Stimulated activated CD8-positive, alpha-beta memory T cell treated with anti-CD3 and anti-CD28 coated beads, Interleukin-7, amount 100 ng/mL, for 4 hours (primary cell): Measurements from ENCODE around the gene DNAH3.
"Not testable (repeated sequence)": the region's sequence is repeated elsewhere in the genome, so short reads cannot be mapped to it uniquely, and the experiment has no call there.

ENCODE experiments used
- DNase-seq, 2 donors: peaks; one replicate each; pipeline ENCODE4 v3.0.0-alpha.2; 2020; ENCODE audit warnings: low read depth in 2 of 2

The DNAH3 gene

DNA sequence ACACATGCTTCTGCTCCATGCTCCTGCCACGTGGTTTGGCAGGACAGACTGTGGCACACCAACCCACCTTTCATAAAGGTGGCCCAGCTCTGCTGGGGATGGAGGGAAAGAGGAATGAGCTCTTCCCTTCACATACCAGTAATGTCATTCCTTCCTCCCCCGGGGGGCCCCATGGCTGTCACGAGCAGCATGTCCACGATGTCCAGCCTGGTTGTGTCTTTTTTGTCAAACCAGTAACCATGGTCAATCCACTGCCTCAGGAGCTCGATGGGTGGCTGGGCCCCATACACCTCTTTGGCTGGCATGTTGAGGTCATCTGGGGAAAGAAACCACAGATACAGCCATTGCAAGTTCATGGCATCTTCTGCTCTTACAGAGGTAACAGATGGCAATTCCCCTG, 153.5 kb downstream of the DNAH3 start:
- no peak for DNase-seq

DNA sequence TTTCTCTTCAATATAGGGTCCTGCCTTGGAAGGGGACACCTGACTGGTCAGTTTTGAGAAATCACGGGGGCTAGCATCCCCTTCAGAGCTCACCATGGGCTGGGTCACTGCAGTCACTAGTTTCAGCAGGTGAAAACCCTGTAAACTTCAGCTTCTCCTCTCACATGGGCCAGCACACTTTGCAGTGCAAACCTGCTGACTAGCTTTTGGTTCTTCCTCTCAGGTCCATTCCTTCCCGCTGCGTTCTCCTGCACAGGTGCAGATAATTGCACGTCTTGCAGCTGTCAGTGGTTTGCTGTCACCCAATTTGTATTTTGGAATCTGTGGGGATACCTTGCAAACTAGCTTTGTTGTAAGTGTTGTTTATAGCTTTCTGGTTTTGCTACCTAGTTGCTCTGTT, 154.9 kb downstream of the DNAH3 start:
- no peak for DNase-seq

DNA sequence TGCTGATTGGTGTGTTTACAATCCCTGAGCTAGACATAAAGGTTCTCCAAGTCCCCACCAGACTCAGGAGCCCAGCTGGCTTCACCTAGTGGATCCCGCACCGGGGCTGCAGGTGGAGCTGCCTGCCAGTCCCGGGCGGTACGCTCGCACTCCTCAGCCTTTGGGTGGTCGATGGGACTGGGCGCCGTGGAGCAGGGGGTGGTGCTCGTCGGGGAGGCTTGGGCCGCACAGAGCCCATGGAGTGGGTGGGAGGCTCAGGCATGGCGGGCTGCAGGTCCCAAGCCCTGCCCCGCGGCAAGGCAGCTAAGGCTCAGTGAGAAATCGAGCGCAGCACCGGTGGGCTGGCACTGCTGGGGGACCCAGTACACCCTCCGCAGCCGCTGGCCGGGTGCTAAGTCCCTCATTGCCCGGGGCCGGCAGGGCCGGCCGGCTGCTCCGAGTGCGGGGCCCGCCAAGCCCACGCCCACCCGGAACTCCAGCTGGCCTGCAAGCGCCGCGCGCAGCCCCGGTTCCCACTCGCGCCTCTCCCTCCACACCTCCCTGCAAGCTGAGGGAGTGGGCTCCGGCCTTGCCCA, 161.1 kb downstream of the DNAH3 start:
- not testable (repeated sequence) for DNase-seq

DNA sequence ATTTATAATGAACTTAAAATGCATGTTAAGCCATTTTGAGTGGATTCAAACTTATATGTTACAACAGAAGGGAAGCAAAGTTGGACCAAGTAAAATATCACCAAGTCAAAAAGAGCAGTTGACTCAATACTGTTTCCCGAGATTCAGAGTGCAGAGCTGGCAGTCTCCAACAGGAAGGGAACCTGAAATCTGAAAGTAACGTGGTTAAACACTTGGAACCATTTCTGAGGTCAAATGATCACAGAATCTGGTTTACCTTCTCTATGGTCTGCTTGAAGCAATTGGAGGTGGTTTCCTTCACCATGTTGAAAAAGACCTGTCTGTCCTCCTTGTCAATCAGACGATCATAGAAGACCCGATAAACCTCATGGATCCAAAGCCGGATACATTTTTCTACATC, 163.6 kb downstream of the DNAH3 start:
- DNase-seq, result no peak

DNA sequence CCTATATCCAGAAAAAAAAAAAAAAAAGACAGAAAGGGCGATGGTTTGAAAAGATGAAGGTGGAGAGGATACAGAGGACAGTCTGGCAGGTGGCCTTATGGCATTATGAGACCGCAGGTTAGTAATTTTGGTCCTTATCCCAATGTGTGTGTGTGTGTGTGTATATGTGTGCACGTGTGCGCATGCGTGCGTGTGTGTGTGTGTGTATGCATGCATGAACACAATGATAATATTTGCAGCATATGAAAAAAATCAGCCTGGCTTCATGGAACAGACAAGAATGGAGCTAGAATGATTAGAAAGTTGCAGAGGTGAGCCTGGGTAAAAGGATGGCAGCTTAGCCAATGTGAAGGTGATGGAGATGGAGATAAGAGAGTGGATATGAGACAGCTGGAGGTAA, 166.6 kb downstream of the DNAH3 start:
- DNase-seq, result no peak

DNA sequence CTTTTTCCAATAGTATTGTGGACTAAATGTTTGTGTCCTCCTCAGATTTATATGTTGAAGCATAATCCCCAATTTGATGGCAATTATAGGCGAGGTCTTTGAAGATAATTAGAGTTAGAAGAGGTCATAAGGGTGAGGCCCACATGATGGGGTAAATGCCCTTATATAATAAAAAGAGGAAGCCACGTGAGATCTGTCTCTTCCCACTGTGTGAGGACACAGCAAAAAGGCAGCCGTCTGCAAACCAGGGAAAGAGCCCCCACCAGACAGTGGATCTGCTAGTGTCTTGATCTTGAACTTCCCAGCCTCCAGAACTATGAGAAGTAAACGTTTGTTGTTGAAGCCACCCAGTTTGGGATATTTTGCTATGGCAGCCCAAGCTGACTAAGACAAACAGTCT, 174.1 kb downstream of the DNAH3 start:
- DNase-seq, result no peak

DNA sequence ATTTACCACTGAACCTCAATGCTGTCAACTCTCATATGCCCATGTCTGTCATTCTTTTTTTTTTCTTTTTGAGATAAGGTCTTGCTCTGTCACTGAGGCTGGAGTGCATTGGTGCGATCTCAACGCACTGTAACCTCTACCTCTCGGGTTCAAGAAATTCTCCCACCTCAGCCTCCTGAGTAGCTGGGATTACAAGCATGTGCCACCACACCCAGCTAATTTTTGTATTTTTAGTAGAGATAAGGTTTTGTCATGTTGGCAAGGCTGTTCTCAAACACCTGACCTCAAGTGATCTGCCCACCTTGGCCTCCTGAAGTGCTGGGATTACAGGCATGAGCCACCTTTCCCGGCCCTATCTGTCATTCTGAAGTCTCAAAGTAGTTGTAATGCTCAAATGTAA, 177.4 kb downstream of the DNAH3 start:
- not testable (repeated sequence) for DNase-seq

DNA sequence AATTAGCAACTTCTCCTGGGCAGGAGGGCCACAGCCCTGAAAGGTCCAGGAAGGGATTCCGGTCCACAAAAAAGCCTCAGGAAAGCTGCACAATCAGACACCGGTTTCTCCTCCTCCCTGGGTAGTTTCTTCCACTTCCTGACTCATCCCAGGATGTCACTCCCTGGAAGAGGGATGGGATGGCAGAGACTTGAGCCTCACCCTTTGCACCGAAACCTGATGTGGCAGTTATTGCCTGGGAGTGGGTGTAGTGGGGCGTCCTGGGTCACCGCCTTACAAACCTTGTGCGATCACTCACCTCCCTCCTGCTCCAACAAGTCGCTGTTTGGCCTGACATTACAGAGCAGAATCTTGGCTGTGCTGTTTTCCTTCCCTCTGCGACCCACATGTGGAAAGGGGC, 179.2 kb downstream of the DNAH3 start:
- no peak for DNase-seq

DNA sequence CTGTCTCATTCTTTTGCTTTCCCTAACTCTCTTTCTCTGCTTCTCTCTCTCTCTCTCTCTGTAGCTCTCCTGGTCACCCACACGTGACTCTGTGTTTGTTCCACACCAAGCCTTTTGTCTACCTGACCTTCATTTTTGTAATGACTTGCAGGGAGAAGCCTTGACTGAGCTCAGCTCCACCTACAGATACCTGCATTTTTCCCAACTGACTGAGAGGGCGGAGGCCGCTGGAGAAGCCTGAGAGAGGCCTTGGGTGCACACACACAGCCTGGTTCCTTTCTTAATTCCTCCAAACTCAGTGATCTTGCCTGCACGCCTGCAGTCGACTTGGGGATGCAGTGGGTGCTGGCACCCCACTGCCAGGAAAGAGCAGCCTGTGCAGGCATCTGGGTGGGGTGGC, 181.3 kb downstream of the DNAH3 start:
- no peak for DNase-seq

DNA sequence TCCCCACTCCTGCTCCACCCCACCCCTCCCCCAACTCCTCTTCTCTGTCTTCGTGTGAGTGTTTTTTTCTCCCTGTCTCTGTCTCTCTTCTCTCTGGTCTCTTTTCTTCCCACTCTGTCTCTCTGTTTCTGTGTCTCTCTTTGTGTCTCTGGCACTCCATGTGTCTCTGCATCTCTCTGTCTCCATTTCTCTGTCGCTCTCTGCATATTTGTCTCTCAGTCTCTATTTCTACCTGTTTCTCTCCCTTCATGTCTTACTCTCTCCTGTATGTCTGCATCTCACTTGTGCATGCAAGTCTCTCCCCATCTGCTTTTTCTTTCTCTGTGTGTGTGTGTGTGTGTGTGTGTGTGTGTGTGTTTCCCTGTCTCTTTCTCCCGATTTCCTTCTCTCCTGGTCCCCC, 181.9 kb downstream of the DNAH3 start:
- DNase-seq, result no peak

DNA sequence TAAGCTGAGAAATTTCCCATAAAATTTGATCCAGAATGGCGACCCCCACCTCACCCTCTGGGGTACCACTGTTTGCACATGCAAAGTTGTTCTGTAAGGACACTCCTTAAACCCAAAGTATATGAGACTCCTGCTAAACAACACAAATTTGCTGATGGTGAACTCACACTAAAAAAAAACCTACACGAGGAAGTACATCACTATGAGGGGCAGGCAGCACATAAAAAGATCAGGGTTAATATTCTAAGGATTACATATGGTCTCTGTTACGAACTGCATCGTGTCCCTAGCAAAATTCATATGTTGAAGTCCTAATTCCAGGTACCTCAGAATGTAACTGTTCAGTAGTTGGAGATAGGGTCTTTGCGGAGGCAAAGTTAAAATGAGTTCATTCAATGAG, 189.7 kb downstream of the DNAH3 start:
- DNase-seq, result no peak

DNA sequence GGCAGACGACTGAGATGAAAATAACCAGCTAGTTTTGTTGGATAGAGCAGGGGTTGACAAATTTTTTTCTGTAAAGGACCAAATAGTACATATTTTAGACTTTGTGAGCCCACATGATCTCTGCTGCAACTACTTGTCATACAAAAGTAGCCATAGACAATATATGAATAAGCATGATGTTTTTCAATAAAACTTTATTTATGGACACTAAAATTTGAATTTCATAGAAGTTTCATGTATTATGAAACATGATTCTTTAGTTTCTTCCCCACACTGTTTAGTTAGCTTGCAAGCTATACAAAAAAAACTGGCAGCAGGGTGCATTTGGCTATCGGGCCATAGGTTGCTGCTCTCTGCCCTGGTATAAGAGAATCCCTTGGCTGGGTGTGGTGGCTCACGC, 193.5 kb downstream of the DNAH3 start:
- DNase-seq, result no peak

DNA sequence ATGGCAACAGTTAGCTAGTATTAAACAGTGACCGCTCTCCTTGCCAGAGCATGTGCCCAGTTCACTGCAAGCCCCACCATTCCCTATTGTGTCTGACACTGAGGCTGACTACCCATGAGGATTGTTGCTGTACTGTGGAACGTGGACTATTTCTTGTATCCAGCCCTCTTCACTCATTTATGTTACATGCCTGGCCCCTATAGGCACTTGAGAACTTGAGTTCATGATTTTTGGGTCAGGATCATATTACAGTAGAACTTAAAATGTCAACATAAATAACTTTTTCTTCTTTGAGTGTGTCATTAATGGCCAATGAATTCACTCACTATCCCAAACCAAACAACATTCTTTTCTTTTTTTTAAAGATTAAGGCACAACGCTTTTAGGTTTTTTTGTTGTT, 194.3 kb downstream of the DNAH3 start:
- DNase-seq, result no peak

DNA sequence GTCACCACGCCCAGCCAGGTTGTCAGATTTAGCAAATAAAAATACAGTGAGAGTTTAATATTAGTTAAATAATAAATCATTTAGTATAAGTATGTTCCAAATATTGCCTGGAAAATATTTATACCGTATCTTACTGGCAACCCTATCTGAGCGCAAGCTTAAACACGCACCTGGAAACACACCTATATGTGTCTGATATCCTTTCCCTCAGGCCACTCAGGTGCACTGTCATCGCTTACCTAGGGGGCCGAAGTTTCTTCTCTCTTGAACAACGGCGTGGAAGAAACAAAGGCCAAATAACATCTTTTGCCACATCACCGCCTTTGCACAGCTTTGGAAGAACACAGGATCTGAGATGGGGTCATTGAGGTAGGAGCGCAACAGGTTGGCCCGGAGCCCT, 196.1 kb downstream of the DNAH3 start:
- DNase-seq, result no peak

DNA sequence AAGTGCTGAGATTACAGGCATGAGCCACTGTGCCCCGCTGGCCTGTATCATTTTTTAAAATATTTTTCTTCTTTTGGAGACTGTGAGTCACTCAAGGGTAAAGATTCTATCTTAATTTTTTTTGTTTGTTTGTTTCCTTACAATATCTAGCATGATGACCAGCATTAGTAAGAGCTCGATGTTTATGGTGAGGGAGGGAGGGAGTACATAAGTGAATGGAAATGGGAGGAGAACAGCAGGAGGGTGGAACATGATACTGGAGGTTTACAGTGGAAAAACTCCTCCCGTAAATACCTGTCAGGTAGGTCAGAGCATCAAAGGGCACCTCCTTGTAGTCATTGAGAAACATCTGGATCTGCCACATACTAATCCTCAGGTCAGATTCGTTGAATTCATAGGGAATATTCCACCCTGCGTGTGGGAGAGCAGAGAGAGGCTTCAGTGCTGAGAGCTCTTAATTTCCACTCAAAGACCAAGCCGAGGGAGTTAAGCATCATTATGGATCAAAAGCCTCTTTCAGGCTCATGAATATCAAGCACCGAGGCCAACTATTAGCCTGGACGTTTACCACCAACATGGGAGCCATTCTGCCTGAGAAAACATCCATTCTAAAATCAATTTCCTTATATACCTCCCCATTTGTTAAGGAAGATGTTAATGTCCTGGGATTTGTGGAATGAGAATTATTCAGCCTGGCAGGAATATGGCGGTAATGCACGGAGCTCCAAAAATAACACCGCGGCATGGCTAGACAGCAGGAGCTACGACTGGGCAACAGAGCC, 198.3 kb downstream of the DNAH3 start:
- DNase-seq, result no peak

DNA sequence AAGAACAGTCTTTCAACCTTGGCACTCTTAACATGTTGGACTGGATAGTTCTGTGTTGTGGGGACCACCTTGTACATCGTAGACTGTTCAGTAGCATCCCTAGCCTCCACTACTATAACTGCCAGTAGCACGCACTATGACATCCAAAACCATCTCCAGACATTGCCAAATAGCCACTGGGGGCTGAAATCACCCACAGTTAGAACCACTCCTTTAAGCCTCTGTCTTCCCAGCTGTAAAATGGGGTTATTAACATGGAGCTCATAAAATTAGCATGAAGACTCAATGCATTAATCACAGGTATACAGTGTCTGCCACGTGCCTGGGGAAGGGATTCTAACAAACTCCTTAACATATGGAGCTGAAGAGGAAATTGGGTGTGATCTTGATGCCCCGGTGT, 200.4 kb downstream of the DNAH3 start:
- DNase-seq, result no peak

DNA sequence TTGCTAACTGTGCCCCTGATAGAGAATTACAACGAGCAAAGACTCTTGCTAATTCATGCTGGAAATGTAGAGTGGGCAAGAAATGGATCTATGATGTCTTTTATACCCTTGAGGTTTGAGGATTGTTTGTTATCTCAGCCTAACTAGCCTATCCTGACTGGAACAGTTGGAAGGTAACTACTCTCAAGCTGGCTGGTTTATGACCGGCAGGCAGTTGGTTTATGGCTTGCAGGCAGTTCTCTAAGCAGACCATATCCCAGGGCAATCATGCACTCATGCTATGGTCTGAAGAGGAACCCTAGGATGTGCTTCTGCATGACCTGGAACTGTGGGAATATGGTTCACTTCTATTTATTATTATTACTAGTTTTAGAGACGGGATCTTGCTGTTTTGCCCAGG, 201.0 kb downstream of the DNAH3 start:
- DNase-seq, result no peak

DNA sequence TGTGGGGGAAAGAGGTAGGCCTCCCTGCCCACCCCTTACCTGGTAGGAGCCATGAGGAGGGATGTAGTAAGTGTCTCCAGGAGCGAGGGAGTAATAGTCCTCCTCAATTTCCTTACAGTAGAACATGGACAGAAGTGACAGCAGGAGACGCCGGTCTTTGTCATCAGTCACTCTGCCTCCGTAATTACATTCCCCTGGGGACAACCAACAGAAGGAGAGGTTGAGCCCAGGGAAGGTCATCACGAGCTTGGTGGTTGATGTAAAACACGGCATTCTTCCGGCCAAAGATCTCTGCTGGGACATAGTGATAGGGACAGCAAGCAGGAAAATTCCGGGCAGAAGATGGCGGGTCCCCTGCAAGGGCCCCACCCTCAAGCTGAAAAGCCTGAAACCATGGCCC, 202.2 kb downstream of the DNAH3 start:
- DNase-seq, result no peak

DNA sequence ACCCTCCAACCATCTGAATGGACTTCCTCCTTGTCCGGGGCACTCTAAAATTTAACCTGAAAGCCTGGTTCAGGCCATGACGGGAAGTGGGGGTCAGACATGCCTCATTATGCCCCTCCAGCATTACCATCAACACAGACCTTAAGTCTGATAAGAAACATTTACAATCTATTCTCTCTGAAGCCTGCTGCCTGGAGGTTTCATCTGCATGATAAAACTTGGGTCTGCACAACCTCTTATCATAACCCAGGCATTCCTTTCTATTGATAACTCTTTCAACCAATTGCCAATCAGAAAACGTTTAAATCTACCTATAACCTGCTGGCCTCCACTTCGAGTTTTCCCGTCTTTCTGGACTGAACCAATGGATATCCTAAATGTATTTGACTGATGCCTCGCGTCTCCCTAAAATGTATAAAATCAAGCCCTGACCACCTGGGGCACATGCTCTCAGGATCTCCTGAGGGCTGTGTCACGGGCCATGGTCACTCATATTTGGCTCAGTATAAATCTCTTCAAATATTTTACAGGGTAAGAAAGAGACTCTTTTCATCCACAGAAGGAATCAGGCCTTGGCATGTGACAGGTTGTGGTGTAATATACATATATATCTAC, 204.5 kb downstream of the DNAH3 start:
- DNase-seq, result no peak

DNA sequence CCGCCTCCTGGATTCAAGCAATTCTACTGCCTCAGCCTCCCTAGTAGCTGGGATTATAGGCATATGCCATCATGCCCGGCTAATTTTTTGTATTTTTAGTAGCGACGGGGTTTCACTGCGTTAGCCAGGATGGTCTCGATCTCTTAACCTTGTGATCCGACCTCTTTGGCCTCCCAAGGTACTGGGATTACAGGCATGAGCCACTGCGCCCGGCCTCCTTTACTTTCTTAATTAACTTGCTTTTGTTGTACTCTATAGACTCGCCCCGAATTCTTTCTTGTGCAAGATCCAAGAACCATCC, 205.1 kb downstream of the DNAH3 start:
- DNase-seq, result not testable (repeated sequence)

DNA sequence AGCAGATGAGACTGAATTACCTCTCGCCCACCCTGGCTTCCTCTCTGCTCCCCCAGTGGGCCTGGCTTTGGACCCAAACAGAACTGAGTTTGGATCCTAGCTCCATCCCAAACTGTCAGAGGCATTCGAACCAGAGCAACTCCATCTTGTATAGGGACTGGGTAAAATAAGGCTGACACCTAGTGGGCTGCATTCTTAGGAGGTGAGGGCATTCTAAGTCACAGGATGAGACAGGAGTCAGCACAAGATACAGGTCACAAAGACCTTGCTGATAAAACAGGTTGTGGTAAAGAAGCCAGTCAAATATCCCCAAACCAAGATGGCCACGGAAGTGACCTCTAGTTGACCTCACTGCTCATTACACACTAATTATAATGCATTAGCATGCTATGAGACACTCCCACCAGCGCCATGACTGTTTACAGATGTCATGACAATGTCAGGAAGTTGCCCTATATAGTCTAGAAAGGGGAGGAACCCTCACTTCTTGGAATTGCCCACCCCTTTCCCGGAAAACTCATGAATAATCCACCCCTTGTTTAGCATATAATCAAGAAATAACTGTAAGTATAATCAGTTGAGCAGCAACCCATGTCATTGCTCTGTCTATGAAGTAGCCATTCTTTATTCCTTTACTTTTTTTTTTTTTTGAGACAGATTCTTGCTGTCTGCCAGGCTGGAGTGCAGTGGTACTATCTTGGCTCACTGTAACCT, 205.6 kb downstream of the DNAH3 start:
- DNase-seq, result peak; percentile 2 to 26

DNA sequence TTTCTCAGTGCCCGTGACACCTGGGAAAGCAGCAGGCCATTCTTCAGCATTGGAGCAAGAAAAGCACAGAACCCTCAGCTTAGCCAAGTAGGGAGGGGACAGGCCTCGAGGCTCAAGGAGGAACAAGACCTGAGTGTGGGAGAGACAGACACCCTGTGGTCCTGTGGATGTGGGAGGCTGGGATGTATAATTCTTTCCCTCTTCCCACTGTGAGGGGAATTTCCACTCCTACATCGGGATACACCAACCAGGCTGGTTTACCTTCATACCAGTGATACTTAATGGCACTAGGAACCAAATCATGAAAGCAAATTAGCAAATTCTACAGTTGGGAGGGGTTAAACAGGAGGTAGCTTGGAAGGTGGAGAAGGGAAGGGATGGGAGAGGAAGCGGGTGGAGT, 208.4 kb downstream of the DNAH3 start:
- DNase-seq, result no peak

DNA sequence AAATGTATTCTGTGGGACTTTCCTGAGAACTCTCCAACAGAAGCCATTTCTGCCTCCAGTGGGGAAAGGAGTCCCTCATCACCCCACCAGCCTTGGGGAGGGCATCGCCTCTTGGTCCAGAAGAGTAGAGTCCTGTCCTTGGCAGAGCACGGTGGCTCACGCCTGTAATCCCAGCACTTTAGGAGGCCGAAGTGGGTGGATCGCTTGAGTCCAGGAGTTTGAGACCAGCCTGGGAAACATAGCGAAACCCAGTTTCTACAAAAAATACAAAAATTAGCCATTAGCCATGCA, 209.1 kb downstream of the DNAH3 start:
- DNase-seq, result no peak
